Measurements from ENCODE around the gene ADARB1. TPM values are rescaled to one million over a fixed set of nuclear protein-coding genes. Genes with fewer than 3 reads are reported as not detected.

The ADARB1 gene
- total and polyA plus RNA-seq, 2 experiments from 2014 or later: 4.8 to 14.8 TPM

DNA sequence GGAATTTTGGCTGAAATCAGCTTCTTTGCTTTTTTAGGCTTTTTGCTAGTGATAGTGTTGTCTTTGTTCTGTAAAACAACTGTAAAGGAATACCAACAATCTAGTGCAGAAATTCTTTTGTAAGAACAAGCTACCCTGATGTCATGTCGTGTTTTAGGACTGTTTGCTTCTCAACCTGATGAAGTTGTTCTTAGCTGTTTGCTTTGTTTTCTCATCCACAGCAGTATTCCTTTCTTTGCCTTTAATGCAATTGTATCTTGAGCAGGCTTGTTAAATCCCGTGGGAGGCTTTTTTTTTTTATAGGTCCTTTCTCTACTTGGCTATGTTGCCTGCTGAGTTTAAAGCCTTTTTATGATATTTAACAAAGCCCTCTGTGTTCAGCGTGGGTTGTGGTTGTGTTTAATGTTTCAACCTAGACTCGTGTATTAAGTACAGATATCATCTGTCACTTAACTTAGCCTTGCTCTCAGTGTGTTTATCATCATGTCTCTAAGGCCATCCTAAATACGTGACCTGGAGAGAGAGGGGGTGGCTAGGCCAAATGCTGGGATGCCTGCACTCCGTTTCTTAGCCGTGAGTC is 31.6 kb downstream of the ADARB1 start (continued):
- TF ChIP-seq, protein P1, sequence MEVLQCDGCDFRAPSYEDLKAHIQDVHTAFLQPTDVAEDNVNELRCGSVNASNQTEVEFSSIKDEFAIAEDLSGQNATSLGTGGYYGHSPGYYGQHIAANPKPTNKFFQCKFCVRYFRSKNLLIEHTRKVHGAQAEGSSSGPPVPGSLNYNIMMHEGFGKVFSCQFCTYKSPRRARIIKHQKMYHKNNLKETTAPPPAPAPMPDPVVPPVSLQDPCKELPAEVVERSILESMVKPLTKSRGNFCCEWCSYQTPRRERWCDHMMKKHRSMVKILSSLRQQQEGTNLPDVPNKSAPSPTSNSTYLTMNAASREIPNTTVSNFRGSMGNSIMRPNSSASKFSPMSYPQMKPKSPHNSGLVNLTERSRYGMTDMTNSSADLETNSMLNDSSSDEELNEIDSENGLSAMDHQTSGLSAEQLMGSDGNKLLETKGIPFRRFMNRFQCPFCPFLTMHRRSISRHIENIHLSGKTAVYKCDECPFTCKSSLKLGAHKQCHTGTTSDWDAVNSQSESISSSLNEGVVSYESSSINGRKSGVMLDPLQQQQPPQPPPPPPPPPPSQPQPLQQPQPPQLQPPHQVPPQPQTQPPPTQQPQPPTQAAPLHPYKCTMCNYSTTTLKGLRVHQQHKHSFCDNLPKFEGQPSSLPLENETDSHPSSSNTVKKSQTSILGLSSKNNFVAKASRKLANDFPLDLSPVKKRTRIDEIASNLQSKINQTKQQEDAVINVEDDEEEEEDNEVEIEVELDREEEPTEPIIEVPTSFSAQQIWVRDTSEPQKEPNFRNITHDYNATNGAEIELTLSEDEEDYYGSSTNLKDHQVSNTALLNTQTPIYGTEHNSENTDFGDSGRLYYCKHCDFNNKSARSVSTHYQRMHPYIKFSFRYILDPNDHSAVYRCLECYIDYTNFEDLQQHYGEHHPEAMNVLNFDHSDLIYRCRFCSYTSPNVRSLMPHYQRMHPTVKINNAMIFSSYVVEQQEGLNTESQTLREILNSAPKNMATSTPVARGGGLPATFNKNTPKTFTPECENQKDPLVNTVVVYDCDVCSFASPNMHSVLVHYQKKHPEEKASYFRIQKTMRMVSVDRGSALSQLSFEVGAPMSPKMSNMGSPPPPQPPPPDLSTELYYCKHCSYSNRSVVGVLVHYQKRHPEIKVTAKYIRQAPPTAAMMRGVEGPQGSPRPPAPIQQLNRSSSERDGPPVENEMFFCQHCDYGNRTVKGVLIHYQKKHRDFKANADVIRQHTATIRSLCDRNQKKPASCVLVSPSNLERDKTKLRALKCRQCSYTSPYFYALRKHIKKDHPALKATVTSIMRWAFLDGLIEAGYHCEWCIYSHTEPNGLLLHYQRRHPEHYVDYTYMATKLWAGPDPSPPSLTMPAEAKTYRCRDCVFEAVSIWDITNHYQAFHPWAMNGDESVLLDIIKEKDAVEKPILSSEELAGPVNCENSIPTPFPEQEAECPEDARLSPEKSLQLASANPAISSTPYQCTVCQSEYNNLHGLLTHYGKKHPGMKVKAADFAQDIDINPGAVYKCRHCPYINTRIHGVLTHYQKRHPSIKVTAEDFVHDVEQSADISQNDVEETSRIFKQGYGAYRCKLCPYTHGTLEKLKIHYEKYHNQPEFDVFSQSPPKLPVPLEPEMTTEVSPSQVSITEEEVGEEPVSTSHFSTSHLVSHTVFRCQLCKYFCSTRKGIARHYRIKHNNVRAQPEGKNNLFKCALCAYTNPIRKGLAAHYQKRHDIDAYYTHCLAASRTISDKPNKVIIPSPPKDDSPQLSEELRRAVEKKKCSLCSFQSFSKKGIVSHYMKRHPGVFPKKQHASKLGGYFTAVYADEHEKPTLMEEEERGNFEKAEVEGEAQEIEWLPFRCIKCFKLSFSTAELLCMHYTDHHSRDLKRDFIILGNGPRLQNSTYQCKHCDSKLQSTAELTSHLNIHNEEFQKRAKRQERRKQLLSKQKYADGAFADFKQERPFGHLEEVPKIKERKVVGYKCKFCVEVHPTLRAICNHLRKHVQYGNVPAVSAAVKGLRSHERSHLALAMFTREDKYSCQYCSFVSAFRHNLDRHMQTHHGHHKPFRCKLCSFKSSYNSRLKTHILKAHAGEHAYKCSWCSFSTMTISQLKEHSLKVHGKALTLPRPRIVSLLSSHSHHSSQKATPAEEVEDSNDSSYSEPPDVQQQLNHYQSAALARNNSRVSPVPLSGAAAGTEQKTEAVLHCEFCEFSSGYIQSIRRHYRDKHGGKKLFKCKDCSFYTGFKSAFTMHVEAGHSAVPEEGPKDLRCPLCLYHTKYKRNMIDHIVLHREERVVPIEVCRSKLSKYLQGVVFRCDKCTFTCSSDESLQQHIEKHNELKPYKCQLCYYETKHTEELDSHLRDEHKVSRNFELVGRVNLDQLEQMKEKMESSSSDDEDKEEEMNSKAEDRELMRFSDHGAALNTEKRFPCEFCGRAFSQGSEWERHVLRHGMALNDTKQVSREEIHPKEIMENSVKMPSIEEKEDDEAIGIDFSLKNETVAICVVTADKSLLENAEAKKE (CRISPR knock-in tag; IDR thresholded peaks at IDR 0.05): no peak
- TF ChIP-seq ZNF114 (CRISPR knock-in tag; IDR thresholded peaks at IDR 0.05) (no peak), ZNF331 (CRISPR knock-in tag; IDR thresholded peaks at IDR 0.05; ENCODE audit: low read depth) (no peak), STAT1 (IDR thresholded peaks at IDR 0.05; ENCODE audit: unreplicated experiment) (no peak), POLR2AphosphoS5 (IDR thresholded peaks at IDR 0.05; ENCODE audit: low read depth) (no peak), EZH2phosphoT487 (IDR thresholded peaks at IDR 0.05; ENCODE audit: unreplicated experiment) (no peak), EZH2 (IDR thresholded peaks at IDR 0.05; ENCODE audit: low read depth, unreplicated experiment) (no peak), CREB1 (CRISPR knock-in tag; IDR thresholded peaks at IDR 0.05; ENCODE audit: low read depth) (no peak)
- TF ChIP-seq, protein P2, sequence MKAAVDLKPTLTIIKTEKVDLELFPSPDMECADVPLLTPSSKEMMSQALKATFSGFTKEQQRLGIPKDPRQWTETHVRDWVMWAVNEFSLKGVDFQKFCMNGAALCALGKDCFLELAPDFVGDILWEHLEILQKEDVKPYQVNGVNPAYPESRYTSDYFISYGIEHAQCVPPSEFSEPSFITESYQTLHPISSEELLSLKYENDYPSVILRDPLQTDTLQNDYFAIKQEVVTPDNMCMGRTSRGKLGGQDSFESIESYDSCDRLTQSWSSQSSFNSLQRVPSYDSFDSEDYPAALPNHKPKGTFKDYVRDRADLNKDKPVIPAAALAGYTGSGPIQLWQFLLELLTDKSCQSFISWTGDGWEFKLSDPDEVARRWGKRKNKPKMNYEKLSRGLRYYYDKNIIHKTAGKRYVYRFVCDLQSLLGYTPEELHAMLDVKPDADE (IDR thresholded peaks at IDR 0.05): no peak
